CD4-positive, alpha-beta T cell treated with Interferon gamma for 1 hour (primary cell): ENCODE results near the gene C1orf94.
"Not testable (repeated sequence)": the region's sequence is repeated elsewhere in the genome, so short reads cannot be mapped to it uniquely, and the experiment has no call there.

Experiments
- DNase-seq: peaks from one replicate; pipeline ENCODE4 v3.0.0-alpha.2; 2020

Gene C1orf94

DNA sequence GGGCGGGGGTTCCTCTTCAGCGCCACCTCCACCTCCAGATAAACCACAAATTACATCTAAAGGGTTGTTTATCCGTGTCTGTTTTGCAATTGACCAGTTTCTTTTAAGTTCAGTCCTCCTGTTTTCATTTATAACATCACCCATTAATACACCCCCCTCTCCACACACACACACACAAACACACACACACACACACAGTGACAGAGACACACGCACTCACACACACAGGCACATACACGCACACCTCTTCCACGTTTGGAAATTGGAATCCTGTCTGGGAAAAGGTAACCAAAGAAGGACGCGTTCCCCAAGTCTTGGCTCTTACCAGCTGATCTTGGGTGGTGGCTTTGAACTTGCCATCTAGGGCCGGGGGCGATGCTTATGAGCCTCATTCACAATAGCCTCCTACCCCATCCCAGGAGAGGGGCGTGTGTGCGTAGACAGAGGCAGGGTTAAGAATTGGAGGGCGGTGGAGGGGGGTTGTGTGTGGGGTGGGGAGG is 11.2 kb upstream of the C1orf94 start:
- DNase-seq = no peak

DNA sequence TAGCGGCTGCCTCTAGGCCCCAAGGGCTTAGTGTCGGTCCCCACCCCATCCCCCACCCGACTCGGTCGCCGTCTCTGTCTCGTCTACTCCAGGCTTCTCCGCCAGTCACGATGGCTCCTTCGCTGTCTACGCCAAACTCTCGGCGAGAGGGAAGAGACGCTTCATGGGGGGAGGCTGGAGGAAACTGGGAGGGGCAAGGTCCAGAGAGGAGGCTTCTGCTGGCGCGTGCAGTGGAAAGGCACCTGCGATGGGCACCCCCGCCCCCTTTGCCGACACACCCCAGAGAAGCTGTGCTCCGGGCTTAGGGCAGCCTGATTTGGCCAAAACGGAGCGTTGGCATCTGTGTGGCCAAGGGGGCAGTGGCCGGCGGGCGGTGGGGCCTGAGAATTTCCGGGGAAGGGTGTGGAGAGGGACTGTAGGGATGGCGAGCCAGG is 10.5 kb upstream of the C1orf94 start:
- no peak for DNase-seq

DNA sequence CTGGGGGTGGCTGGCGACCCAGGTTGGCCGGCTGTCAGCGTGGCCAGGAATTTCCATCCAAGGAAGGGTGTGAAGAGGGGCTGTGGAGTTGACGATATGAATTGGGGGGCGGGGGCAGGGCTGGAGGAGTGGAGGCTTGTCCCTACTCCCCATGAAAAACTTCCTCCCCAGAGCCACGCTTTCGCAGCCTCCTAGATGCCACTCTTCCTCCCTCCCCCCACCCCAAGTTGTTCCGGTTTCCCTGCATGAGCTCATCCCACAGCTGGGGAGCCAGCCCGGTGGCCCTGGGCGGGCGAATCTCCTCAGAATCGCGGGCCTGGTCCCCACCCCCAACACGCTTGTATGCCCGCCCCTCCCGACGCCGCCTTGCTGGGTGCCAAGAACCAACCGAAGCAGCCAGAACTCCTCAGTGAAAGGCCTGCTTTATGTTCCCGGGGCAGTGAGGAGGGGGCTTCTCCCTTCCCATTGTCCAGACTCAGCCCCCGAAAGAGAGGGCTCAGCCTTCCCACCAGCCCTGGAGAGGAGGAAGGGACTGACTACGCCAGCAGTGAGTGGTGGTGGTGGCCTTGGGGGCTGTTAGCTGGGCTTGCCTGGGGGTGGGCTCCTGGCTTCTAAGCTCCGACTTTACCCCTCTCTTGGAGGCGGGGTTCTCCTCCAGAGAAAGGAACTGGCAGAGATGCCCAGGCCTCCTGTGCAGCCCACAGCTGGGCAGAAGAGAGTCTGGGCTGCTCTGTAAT is 9.9 kb upstream of the C1orf94 start:
- no peak for DNase-seq

DNA sequence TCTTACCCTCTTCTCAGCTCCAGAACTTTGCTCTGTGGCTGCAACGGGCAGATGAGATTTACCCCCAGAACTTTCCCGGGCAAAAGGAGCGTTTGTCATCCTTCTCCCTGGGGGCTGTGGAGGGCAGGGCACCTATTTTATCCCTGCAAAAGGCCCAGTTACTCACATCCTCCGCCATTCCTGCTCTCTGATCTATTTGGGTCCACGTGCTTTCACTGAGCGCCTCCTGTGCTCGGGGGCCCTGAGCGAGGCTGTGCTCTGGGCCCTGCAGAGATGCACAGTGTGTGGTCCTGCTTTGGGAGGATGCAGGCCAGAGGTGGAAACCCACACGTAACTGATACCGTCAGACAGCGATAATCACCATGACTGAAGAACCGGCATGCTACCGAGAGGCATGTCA is 9.3 kb upstream of the C1orf94 start:
- no peak for DNase-seq

DNA sequence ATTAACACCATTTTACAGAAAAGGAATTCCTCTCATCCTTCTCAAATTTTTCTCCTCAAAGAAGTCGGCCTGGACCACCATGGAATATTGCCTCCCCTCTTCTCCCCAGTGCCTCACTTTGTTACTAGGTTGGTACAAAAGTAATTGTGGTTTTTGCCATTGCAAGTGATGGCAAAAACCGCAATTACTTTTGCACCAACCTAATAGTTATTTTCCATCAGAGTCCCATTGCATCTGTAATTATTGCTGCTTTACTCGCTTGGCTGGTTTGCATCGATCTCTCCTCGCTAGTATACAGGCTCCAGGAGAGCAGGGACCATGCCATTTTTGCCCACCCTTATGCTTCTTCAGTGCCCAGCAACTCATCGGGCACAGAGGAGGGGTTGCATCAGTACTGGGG is 963 bp upstream of the C1orf94 start:
- no peak for DNase-seq

DNA sequence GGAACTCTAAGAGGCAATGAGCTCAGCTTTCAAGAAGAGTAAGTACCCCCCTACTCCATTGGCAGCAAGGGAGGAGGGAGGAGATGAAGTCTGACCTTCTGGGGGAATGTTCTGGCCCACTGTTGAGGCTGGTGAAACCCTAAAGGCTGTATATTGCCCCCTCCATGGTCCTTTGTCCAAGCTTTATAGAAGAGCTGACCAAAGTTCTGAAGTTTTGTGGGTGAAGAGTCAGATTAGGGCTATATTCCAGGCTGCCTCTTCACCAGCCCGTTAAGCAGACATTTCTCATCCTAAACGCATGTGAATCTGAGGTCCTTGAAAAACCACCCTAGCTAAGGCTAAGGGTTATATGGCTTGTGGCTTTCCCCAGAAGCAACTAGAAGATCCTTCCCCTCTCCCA is 1.4 kb downstream of the C1orf94 start:
- DNase-seq = no peak

DNA sequence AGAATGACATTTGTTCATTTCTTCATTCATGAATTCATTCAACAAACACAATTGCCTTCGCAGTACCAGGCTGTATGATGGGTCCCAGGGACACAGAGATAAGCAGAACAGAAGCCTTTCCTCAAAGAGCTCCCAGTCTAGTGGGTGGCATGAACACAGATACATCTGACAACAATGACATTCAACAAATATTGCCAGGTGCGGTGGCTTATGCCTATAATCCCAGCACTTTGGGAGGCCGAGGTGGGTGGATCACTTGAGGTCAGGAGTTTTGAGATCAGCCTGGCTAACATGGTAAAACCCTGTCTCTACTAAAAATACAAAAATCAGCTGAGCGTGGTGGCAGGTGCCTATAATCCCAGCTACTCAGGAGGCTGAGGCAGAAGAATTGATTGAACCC is 6.7 kb downstream of the C1orf94 start:
- not testable (repeated sequence) for DNase-seq

DNA sequence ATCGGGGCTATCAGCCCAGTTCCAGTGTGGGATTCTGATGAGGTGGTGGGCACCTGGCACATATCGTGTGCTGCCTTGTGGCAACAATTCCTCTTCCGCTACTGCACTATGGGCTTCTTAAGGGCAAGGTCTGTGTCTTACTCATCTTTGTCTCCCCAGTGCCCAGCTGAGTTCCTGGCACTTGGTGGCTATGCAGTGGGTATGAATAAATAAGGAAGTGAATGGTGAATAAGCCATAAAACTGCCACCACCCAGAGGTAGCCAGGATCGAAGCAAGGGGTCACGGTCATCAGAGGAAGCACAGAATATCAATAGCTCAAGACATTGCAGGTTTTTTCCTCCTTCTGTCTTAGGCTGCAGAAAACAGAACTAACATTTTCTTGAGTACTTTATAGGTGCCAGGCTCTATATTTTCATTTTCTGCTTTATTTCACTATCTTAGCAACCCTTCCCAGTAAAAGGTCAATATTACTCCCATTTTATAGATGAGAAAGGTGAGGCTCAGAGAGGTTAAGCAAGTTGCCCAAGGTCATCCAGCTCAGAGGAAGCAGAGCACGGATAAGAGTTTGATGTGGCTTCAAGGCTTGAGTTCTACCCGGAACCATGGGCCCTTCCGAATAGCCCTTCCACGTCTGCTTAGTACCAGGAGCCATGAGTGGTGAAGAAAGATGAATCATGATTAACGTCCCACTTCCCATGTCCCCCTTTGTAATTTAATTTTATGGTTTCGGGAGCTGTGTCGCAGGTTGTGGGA is 10.2 kb downstream of the C1orf94 start:
- DNase-seq = no peak

DNA sequence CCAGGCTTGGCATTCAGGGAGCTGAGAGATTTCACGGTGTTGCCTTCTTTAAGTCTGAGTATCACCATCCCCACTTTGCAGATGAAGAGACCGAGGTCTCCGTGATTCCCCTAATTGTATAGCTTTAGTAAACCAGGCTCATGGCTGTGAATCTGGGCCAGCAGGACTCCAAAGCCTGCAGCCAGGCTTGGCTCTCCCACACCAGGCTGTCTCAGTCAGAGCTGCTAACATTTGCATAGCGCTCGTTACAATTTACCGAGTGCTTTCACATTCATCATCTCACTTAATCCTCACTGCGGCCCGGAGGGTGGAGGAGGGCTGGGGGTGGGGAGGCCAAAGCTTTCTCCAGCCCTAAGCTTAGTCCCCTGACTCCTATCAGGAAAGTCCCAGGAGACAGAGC is 11.7 kb downstream of the C1orf94 start:
- DNase-seq = no peak

DNA sequence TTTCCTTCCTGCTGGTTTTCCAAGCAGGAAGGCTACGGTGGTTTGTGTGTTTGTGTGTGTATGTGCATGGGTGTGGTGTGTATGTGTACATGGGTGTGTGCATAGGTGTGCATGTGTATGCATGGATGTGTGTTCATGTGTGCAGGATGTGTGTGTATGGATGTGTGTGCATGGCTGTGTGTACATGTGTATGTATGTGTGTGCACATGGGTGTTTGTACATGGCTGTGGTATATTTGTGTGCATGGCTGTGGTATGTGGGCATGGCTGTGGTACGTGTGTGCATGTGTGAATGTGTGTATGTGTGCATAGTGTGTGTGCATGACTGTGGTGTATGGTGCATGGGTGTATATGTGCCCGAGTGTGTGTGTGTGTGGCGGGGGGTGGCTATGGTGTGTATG is 12.3 kb downstream of the C1orf94 start:
- DNase-seq = no peak

DNA sequence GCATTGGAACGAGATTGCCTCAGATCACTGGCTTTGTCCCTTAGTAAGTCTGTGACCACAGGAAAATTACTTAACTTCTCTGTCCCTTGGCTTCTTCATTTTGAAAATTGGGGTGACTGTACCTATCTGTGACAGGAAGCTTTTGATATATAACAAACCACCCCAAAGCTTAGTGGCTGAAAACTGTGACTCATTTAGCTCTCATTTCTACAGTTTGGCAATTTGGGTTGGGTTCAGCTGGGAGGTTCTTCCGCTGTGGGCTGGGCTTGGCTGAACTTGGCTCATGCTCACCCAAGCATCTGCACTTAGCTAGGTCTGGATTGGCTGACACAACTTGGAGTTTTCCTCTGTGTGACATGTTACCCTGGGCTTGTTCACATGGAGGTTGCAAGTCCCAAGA is 14.0 kb downstream of the C1orf94 start:
- DNase-seq = no peak

DNA sequence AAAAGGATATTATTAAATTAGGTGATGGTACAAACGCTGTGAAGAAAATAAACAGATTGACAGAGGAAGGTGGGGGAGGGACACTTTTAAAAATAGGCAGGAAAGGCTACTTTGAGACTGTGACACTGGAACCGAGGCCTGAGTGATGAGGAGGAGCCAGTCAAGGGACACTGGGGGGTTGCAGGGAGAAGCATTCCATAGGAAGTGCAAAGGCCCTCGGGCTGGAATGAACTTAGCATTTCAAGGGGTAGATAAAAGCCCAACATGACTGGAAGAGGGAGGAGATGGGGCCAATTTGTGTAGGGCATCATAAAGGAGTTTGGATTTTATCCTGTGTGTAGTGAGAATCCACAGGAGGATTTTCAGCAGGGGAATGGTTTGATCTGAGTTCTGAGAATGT is 15.9 kb downstream of the C1orf94 start:
- DNase-seq = no peak

DNA sequence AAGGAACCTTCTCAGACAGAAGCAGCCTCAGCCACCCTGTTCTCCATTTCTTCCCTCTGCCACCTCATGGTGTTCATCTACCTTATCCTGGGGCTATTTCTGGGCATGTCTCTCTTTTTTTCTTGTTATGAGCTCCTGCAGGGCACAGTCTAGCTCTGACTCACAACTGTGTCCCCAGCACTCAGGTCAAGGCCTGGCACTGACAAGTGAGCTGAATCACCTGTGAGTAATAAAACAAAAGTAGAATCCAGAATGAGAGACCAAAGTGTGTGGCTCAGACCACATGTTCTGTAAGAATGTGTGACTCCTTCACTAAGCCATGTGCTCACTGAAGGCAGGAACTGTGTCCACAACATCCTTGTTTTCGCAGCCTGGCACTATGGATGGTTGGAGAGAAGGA is 23.2 kb downstream of the C1orf94 start:
- DNase-seq = no peak

DNA sequence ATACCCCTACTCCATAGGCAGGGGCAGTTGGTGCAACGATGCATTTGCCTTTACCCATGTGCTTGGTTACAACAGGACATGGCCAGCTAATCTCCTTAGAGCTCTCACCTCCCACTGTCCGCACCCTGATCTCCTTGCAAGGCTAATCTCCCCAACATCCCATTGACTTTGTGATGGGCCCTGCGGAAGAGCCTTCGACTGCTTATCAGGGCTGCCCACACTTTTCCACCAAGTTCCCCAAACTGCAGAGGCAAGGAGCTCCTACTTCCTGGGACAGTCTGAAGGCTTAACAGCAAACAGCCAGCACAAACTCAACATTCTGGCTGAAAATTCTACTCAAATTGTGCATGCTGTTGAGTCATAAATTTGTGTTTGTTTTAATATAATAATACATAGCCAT is 36.0 kb downstream of the C1orf94 start:
- no peak for DNase-seq

DNA sequence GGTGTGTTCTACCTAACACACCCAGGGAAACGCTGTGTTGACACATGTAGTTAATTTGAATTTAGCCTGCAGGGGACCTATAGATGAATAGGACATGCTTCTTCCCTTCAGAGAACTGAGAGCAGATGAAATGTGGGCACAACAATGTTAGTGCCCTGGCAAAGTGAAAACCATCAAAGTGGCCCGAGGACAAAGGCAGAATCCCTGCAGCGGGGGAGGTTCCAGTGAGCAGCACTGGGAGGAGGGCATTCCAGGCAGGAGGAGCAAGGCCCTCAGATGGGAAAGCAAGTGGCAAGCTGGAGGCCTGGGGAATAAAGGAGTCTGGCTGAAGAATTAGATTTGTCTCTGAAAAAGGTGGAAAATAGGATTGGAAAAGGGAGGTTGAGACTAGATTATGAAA is 37.2 kb downstream of the C1orf94 start:
- no peak for DNase-seq

DNA sequence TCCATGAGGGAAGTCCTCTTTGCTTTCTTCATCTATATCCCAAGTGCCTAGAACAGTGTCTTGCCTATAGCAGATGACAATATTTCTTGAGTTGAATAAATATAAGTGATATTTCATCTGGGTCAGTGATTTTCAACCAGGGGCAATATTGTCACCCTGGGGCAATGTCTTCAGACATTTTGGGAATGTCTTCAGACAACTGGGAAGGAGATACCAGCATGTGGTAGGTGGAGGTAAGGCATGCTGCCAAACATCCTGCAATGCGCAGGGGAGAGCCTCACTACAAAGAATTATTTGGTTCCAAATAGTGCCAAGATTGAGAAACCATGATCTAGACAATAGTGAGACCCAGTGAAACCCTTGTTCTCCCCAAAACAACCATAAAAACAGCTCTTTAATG is 54.7 kb downstream of the C1orf94 start:
- no peak for DNase-seq

DNA sequence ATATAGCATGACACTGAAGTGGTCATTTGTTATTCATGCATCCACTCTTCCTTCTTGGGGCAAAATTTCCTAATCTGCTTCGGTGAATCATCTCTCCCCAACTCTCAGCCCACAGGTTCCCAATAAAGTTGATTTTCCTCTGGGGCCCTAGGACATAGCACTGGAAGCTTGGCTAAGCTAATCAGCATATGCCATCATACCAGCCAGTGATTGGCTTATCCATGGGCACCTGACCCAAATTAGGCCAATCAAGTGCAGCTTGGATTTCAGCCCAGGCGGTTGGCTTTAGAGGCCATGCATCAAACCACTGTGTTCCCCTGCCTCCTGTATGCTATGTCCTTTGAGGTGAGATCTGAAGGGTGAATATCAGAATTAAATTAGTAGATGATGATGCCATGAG is 58.9 kb downstream of the C1orf94 start:
- DNase-seq = no peak

DNA sequence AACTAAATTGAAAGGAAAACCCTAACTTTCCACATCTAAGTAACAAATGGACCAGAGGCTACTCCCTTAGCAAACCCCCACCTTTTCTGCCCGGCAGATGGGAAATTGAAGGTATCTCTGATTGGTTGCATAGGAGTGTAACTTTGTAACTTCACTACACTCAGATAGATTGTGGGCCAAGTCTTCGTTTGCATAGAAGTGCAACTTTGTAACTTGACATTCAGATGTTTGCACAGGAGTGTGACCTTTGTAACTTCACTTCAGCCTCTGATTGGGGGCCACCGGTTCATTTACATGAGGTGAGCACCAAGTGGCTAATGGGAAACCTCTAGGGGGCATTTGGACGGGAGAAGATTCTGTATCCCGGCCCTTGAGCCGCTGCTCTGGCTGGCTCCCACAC is 59.4 kb downstream of the C1orf94 start:
- DNase-seq = no peak

DNA sequence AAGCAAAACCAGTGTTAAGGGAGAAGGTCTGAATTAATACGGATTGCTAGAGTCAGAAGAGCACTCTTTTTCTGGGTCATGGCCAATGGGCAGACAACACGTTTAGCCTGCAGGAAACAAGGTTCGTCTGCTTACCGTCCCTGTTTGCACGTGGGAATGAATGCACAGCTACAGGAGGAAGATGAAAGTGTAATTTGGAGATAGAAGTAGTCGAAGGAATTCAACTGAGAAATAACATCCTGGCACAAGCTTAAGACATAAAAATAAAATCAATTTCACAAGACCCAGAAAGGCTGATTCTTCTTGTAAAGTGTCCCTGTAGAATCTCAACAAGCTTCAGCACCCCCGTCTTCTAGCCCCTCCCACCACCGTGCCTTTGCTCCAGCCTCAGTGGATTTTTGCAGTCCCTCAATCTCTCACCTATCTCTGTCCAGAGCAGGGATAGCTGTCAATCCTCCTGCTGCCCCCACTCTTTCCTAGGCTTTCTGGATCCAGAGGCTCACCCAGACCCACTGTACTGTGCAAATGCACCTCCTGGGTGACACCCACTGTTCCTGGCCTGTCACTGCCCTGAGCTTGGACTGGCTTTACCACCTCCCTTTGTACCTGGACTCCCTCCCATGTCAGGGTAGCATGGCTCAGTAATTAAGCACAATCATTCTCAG is 60.6 kb downstream of the C1orf94 start:
- DNase-seq = no peak

DNA sequence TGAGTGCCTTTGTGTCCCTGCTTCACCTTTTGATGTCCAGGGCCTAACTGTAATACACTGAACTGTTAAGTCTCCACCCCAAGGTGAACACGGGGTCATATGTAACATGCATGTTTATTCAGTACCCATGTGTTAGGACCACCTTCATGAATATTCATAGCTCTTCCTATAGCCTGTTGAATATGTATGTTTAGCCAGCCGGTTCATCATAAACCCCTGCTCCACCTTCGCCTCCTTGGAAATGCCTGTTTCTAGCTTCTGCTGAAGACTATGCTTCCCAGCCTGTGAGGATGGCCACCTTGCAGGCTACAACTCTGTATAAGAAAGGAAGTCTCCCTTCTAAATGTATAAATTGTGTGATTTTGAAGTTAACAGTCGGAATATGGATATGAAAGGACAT is 69.3 kb downstream of the C1orf94 start:
- no peak for DNase-seq

DNA sequence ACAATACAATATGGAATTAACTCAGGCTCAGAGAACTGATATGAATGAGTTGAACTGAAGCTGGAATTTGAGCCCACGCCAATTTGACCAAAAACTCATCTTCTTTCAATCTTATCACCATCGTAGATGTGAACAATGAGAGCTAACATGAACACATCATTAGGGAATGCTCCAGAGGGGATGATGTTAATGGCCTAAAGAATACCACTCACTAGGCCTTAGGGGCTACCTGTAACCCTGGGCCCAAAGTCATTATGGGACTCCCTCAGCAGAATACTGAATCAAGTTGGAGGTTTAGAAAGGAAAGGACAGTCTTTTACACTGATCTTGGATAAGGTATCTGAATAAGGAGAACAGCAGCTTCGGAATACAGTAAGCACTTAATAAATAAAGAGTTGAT is 73.6 kb downstream of the C1orf94 start:
- DNase-seq = no peak

DNA sequence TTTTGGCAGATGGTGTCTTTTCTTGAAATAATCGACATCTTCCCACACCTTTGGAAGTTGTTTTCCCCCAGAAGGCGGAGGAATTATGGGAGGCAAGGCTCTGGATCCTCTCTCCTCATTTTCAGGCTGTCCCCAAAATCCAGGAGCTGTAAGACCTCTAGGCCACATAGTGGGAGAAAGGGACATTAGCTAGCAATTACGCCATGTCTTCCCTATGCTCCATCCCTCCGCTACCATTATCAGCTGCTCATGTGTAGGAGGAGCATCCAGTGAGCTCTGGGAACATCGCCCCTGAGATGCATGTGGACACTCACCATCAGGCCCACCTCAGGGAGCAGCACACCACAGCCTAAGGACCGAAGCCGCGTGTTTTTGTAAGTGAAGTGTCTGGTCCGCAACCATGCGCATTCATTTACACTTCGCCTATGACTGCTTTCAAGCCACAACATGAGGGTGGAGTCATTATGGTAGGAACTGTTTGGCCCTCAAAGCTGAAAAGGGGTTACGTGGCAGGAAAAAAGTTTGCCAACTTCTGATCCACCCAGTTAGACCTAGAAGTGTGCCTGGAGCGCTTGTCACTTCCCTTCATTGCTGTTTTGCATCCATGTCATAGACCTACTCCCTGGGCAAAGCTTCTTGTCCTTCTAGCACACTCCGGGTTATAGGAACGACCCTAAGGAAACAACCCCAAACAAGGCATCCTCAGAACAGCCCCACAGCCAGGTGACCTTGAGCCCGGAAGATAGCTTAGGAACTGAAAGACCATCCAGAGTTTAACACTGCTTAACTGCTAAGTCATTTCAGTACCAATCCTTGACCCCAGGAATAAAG is 85.5 kb downstream of the C1orf94 start:
- DNase-seq = no peak

DNA sequence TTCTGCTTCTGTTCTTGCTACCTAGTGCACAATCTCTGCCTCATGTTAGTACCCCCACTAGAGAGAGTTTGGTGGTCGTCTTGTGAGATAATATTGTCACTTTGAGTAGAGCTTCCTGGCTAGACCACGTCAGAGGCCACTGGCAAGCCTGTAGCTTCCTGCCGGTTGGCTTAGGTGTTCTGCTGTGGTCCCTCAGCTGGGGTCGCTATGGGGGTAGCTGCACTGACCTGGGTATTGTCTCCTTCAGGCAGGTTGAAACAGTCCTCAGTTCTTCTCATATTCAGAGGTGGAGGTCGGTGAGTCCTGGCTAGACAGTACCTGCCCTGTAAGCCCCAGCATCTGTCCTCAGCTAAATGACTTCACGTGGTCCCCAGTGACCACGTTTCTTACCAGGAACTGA is 86.2 kb downstream of the C1orf94 start:
- DNase-seq = no peak
